ENCODE data around the gene UROC1. TPM values are rescaled to one million over a fixed set of nuclear protein-coding genes. Genes with fewer than 3 reads are reported as not detected.

UROC1 gene
- total RNA-seq, 1 experiment from 2014 or later: not detected

DNA sequence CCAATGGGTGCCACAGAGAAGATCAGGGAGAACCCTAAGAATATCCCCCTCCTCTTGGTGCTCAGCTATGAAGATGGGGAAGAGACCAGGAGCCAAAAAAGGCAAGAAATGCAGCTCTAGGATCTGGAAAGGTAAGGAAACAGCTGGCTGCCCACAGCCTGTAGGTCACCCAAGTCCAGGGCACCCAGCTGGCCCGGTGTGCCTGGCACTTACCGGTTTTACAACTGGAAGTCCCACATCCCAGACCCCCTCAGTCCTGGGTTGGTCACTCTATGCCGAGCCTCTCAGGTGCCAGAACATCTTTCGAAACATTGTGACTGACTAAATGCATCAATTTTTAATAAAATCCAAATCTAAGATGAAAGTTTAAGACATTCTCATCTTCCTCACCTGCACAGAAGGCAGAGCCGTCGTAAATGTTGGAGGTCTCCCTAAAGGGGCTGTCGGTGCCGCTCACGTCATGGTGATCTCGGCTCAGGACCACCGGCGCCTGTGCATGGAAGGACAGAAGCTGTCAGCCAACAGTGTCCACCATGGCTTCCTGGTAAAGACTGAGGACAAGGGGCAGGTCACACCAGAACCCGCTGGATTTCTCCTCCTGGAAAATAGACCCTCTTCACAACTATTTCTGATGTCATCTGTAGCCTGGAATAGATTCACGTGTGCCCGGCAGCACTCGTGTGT, 28.5 kb downstream of the UROC1 start:
- Histone ChIP-seq H3K4me2 (ENCODE audit: insufficient read depth, insufficient read length, low read length) (no peak overlapping the region), H3K23me2 (ENCODE audit: insufficient read length, low read depth, low read length, poor library complexity, severe bottlenecking) (no peaks in the 10 kb centered on the region), H3K9ac (ENCODE audit: extremely low read depth, insufficient read length, low read length) (no peak overlapping the region), H2BK20ac (ENCODE audit: low read depth, low read length, poor library complexity, severe bottlenecking) (no peak overlapping the region), H4K20me1 (ENCODE audit: control insufficient read depth, insufficient read depth, insufficient read length) (no peaks in the 10 kb centered on the region), H3T11ph (ENCODE audit: low read length) (no peak overlapping the region), H2AFZ (ENCODE audit: low read length) (no peak overlapping the region), H3K79me1 (ENCODE audit: insufficient read depth, low read depth, low read length, poor library complexity, severe bottlenecking) (no peaks in the 10 kb centered on the region), H2BK120ac (ENCODE audit: low read depth, low read length, poor library complexity, severe bottlenecking) (no peak overlapping the region), H2BK15ac (ENCODE audit: low read depth, low read length) (no peak overlapping the region), H4K91ac (ENCODE audit: insufficient read length, low read depth, low read length) (no peak overlapping the region), H3K79me2 (ENCODE audit: insufficient read depth, low read length) (no peaks in the 10 kb centered on the region), H4K8ac (replicated peaks; ENCODE audit: insufficient read length, low read depth, low read length) (no peak overlapping the region), H2AK5ac (ENCODE audit: insufficient read length, low read length) (no peak overlapping the region), H3K27ac (ENCODE audit: insufficient read length, low read depth, low read length) (no peak overlapping the region), H3K56ac (ENCODE audit: insufficient read length, low read depth, low read length) (no peak overlapping the region), H3K27me3 (ENCODE audit: insufficient read depth, low read length) (no peaks in the 10 kb centered on the region), H3K9me3 (ENCODE audit: control insufficient read depth, low read depth, low read length) (no peaks in the 10 kb centered on the region), H3K18ac (ENCODE audit: insufficient read length, low read depth, low read length) (no peak overlapping the region), H3K23ac (ENCODE audit: insufficient read length, low read depth, low read length) (no peak overlapping the region), H4K5ac (ENCODE audit: insufficient read length, low read depth, low read length) (no peak overlapping the region), H2BK12ac (ENCODE audit: insufficient read length, low read depth, low read length) (no peak overlapping the region), H2BK5ac (ENCODE audit: insufficient read length, low read length) (no peak overlapping the region), H3K14ac (ENCODE audit: insufficient read depth, low read length) (no peak overlapping the region), H3K4me1 (ENCODE audit: insufficient read depth, low read length) (peaks cover 8% of the 10 kb centered on the region; the same call in 1 of the 2 replicates), H3K4ac (ENCODE audit: low read depth, low read length) (no peak overlapping the region)
- Mint-ChIP-seq H3K27me3 (ENCODE audit: low read depth) (peaks cover 5% of the 10 kb centered on the region; the same call in 1 of the 2 replicates), H3K4me1 (peaks cover 26 to 35% of the 10 kb centered on the region in 2 experiments), H3K36me3 (ENCODE audit: insufficient read depth in 1 of 3, low read depth in 3 of 3) (no peaks in the 10 kb centered on the region), H3K27ac (peak overlapping the region in 1 of 3 experiments; percentile 48; a peak in 1 of 7 replicates), H3K4me3 (no peak overlapping the region; a peak in 1 of 5 replicates), H3K9me3 (no peaks in the 10 kb centered on the region; a peak in 1 of 5 replicates)
- DNase-seq: no peak
- WGBS (ENCODE audit: extremely low coverage, insufficient read length, low lambda C conversion rate): no CpG with 5 or more reads among the region's 16 CpGs
- TF ChIP-seq, protein P1, sequence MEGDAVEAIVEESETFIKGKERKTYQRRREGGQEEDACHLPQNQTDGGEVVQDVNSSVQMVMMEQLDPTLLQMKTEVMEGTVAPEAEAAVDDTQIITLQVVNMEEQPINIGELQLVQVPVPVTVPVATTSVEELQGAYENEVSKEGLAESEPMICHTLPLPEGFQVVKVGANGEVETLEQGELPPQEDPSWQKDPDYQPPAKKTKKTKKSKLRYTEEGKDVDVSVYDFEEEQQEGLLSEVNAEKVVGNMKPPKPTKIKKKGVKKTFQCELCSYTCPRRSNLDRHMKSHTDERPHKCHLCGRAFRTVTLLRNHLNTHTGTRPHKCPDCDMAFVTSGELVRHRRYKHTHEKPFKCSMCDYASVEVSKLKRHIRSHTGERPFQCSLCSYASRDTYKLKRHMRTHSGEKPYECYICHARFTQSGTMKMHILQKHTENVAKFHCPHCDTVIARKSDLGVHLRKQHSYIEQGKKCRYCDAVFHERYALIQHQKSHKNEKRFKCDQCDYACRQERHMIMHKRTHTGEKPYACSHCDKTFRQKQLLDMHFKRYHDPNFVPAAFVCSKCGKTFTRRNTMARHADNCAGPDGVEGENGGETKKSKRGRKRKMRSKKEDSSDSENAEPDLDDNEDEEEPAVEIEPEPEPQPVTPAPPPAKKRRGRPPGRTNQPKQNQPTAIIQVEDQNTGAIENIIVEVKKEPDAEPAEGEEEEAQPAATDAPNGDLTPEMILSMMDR (conservative IDR thresholded peaks at IDR 0.05): no peak
